Measurements from ENCODE around the gene VIM. TPM values are rescaled to one million over a fixed set of nuclear protein-coding genes. Genes with fewer than 3 reads are reported as not detected.

VIM gene
- total and polyA plus RNA-seq, 2 experiments from 2014 or later = 302 to 1,051 TPM

GRCh38 chr10:17203416-17203815 is 24.6 kb upstream of the VIM start:
- WGBS (ENCODE audit: low lambda C conversion rate, missing lambda C conversion rate) = 12% methylated on average over 3 of the region's 3 CpGs
- TF ChIP-seq CTCF (IDR thresholded peaks at IDR 0.05; ENCODE audit: poor library complexity) (no peak), EZH2phosphoT487 (IDR thresholded peaks at IDR 0.05; ENCODE audit: low read depth, severe bottlenecking, unreplicated experiment) (no peak), EZH2 (IDR thresholded peaks at IDR 0.05; ENCODE audit: borderline replicate concordance) (no peak)
- H3K4me3 ChIP-seq = no peak overlapping the region

GRCh38 chr10:17206210-17206709 is 21.8 kb upstream of the VIM start:
- no peak overlapping the region for H3K4me3 ChIP-seq
- WGBS (ENCODE audit: low lambda C conversion rate, missing lambda C conversion rate) = 77% methylated on average over 7 of the region's 7 CpGs
- no peak overlapping the region for H2AFZ ChIP-seq
- H3K4me1 ChIP-seq (ENCODE audit: insufficient read depth) = peaks cover 9% of the 10 kb centered on the region
- no peak for TF ChIP-seq EZH2 (IDR thresholded peaks at IDR 0.05; ENCODE audit: borderline replicate concordance)
- TF ChIP-seq CTCF (IDR thresholded peaks at IDR 0.05; ENCODE audit: poor library complexity) = no peak
- TF ChIP-seq EZH2phosphoT487 (IDR thresholded peaks at IDR 0.05; ENCODE audit: low read depth, severe bottlenecking, unreplicated experiment) = no peak
- DNase-seq (ENCODE audit: low spot score) = no peak
- no peaks in the 10 kb centered on the region for H4K20me1 ChIP-seq (ENCODE audit: insufficient read depth, poor library complexity, severe bottlenecking)
- no peak overlapping the region for H3K4me2 ChIP-seq
- H3K9me3 ChIP-seq (ENCODE audit: low read depth) = no peaks in the 10 kb centered on the region
- no peaks in the 10 kb centered on the region for H3K9me2 ChIP-seq (replicated peaks; ENCODE audit: insufficient read depth)
- no peak overlapping the region for H3K27ac ChIP-seq
- H3K27me3 ChIP-seq = no peaks in the 10 kb centered on the region
- H3K36me3 ChIP-seq (replicated peaks; ENCODE audit: insufficient read depth, low read depth) = no peaks in the 10 kb centered on the region
- H3K79me2 ChIP-seq = no peaks in the 10 kb centered on the region

More at GRCh38 chr10:17203416-17203815, 24.6 kb upstream of the VIM start:
- H4K20me1 ChIP-seq (ENCODE audit: insufficient read depth, poor library complexity, severe bottlenecking) = no peaks in the 10 kb centered on the region
- no peak for DNase-seq (ENCODE audit: low spot score)
- no peaks in the 10 kb centered on the region for H3K9me3 ChIP-seq (ENCODE audit: low read depth)
- H3K27ac ChIP-seq = no peak overlapping the region
- H3K4me2 ChIP-seq = no peak overlapping the region
- no peaks in the 10 kb centered on the region for H3K36me3 ChIP-seq (replicated peaks; ENCODE audit: insufficient read depth, low read depth)
- H2AFZ ChIP-seq = no peak overlapping the region
- peaks cover 21% of the 10 kb centered on the region for H3K4me1 ChIP-seq (ENCODE audit: insufficient read depth)
- peaks cover 5% of the 10 kb centered on the region for H3K79me2 ChIP-seq
- H3K9me2 ChIP-seq (replicated peaks; ENCODE audit: insufficient read depth) = no peaks in the 10 kb centered on the region
- H3K27me3 ChIP-seq = no peaks in the 10 kb centered on the region

- H4K20me1 ChIP-seq (ENCODE audit: insufficient read depth, poor library complexity, severe bottlenecking) = no peaks in the 10 kb centered on the region
- no peaks in the 10 kb centered on the region for H3K4me1 ChIP-seq (ENCODE audit: insufficient read depth)
- H3K9me3 ChIP-seq (ENCODE audit: low read depth) = no peaks in the 10 kb centered on the region
- H3K4me3 ChIP-seq = no peak overlapping the region
- no peak overlapping the region for H2AFZ ChIP-seq
- H3K27ac ChIP-seq = no peak overlapping the region
- H3K4me2 ChIP-seq = no peak overlapping the region
- TF ChIP-seq EZH2 (IDR thresholded peaks at IDR 0.05; ENCODE audit: borderline replicate concordance) (no peak), EZH2phosphoT487 (IDR thresholded peaks at IDR 0.05; ENCODE audit: low read depth, severe bottlenecking, unreplicated experiment) (no peak), CTCF (IDR thresholded peaks at IDR 0.05; ENCODE audit: poor library complexity) (no peak)
- no peaks in the 10 kb centered on the region for H3K27me3 ChIP-seq
- DNase-seq (ENCODE audit: low spot score) = no peak
- H3K9me2 ChIP-seq (replicated peaks; ENCODE audit: insufficient read depth) = no peaks in the 10 kb centered on the region
- H3K36me3 ChIP-seq (replicated peaks; ENCODE audit: insufficient read depth, low read depth) = no peaks in the 10 kb centered on the region
- no peaks in the 10 kb centered on the region for H3K79me2 ChIP-seq
These were observed 19.6 kb upstream of the VIM start for GRCh38 chr10:17208476-17208875.

- Histone ChIP-seq H3K36me3 (replicated peaks; ENCODE audit: insufficient read depth, low read depth) (no peaks in the 10 kb centered on the region), H2AFZ (no peak overlapping the region), H3K27me3 (no peaks in the 10 kb centered on the region), H3K9me2 (replicated peaks; ENCODE audit: insufficient read depth) (no peaks in the 10 kb centered on the region), H3K79me2 (no peaks in the 10 kb centered on the region), H3K27ac (no peak overlapping the region), H3K9me3 (ENCODE audit: low read depth) (no peaks in the 10 kb centered on the region), H4K20me1 (ENCODE audit: insufficient read depth, poor library complexity, severe bottlenecking) (no peaks in the 10 kb centered on the region), H3K4me3 (no peak overlapping the region), H3K4me1 (ENCODE audit: insufficient read depth) (no peaks in the 10 kb centered on the region), H3K4me2 (no peak overlapping the region)
- DNase-seq (ENCODE audit: low spot score) = no peak
- TF ChIP-seq EZH2phosphoT487 (IDR thresholded peaks at IDR 0.05; ENCODE audit: low read depth, severe bottlenecking, unreplicated experiment) = no peak
- no peak for TF ChIP-seq EZH2 (IDR thresholded peaks at IDR 0.05; ENCODE audit: borderline replicate concordance)
- TF ChIP-seq CTCF (IDR thresholded peaks at IDR 0.05; ENCODE audit: poor library complexity) = no peak
- 72% methylated on average over 1 of the region's 1 CpG for WGBS (ENCODE audit: low lambda C conversion rate, missing lambda C conversion rate)
These were observed 18.7 kb upstream of the VIM start for GRCh38 chr10:17209302-17209701.
